Stimulated activated memory B cell treated with anti-CD40 and anti-IgM and Interleukin-4, amounts not matched to agents 10 μg/mL and 1 μg/mL and 100 μg/mL, for 72 hours (primary cell): Measurements from ENCODE around the gene TMIGD3.
"Not testable (repeated sequence)": the region's sequence is repeated elsewhere in the genome, so short reads cannot be mapped to it uniquely, and the experiment has no call there.

Experiments
- ATAC-seq: fragments of 150-1000 bp; cut with Tn5 transposase; 2 replicates; pipeline ENCODE4 v1.10.0; 2021
- H3K27ac Mint-ChIP-seq: one replicate; pipeline ENCODE4 v1.8.0; 2022; ENCODE audit warnings: mild to moderate bottlenecking, mixed read lengths
- H3K27me3 Mint-ChIP-seq: one replicate; pipeline ENCODE4 v1.8.0; 2022; ENCODE audit warnings: mixed read lengths
- H3K36me3 Mint-ChIP-seq: one replicate; pipeline ENCODE4 v1.8.0; 2022; ENCODE audit warnings: mixed read lengths
- H3K4me1 Mint-ChIP-seq: one replicate; pipeline ENCODE4 v1.8.0; 2022; ENCODE audit warnings: mixed read lengths
- H3K4me3 Mint-ChIP-seq: one replicate; pipeline ENCODE4 v1.8.0; 2022; ENCODE audit warnings: mild to moderate bottlenecking, moderate library complexity, mixed read lengths
- H3K9me3 Mint-ChIP-seq: one replicate; pipeline ENCODE4 v1.8.0; 2022; ENCODE audit warnings: mixed read lengths

The TMIGD3 gene

DNA sequence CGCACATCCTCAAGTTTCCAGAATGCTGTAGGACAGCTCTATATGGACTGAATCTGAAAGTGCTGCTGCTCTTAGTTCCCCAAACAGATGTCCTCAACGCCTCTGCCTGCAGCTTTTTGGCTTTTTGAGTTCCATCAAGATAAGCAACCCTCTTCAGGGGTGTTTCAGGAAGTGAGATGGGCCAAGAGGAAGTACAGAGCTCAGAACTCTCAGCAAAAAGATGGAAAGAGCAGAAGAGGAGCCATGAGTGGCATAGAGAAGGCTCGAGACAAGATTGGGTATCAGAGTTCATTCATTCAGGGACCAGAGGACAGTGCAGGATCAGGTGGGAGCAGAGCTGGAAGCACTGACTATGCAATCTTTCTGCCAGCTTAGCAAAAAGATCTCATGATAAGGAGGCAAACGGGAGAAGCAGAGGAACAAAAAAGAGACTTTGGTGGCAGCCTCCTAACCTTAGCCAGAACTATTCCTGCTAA lies at the start of gene TMIGD3, which contains the start of gene ADORA3:
Gene TMIGD3 (minus strand): TSS at position 49 of the 476 bp plus-strand sequence. CDS start 279 bp downstream, outside the sequence.
Gene ADORA3 (minus strand): TSS at position 49 of the 476 bp plus-strand sequence. CDS start 279 bp downstream, outside the sequence.
- Mint-ChIP-seq H3K4me1 (peaks cover 45% of the 10 kb centered on the region), H3K36me3 (no peaks in the 10 kb centered on the region), H3K4me3 (peak within 1 kb of the TSS; percentile 22), H3K27me3 (no peaks in the 10 kb centered on the region), H3K9me3 (no peaks in the 10 kb centered on the region), H3K27ac (no peak within 1 kb of the TSS)
- peak; percentile 47 for ATAC-seq

DNA sequence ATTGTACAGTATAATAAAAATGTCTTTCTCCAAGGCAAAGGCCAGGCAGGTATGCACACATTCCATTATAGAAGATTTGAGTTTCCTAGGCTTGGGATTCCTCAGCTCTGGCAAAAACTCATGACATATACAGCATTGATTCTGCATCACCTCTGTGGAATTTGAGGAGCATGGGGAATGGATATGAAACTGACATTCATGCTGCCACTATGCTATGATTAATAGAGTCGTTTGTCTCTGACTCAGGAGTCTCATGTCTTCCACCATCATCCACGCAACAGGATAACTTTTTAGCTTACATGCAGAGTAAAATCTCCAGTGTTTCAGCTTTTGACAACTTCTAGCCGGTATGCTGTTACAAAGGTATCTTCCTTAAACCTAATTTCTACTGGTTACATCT lies 49.8 kb upstream of the TMIGD3 start:
- no peak for ATAC-seq
- Mint-ChIP-seq H3K4me1 (no peaks in the 10 kb centered on the region), H3K27ac (no peak overlapping the region), H3K36me3 (no peaks in the 10 kb centered on the region), H3K27me3 (no peaks in the 10 kb centered on the region), H3K4me3 (no peak overlapping the region), H3K9me3 (no peaks in the 10 kb centered on the region)

DNA sequence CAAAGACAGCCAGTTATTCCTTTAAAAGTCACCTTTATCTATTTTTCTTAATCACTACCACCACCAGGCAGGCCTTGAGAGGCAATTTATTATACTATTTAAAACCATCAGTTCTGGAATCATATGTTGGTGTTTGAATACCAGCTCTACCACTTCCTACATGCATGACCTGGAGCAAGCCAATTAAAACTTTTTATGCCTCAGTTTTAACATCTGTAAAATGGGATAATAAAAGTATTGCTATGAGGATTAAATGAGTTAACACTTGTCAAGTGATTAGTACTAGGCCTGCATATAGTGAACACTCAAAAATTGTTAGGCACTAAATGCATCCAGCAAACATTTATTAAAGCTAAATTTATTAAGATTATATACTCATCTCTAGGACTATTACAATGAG lies 49.2 kb upstream of the TMIGD3 start:
- H3K27ac Mint-ChIP-seq = no peak overlapping the region
- H3K9me3 Mint-ChIP-seq = no peaks in the 10 kb centered on the region
- ATAC-seq = no peak
- H3K4me1 Mint-ChIP-seq = no peaks in the 10 kb centered on the region
- H3K27me3 Mint-ChIP-seq = no peaks in the 10 kb centered on the region
- no peaks in the 10 kb centered on the region for H3K36me3 Mint-ChIP-seq
- H3K4me3 Mint-ChIP-seq = no peak overlapping the region

DNA sequence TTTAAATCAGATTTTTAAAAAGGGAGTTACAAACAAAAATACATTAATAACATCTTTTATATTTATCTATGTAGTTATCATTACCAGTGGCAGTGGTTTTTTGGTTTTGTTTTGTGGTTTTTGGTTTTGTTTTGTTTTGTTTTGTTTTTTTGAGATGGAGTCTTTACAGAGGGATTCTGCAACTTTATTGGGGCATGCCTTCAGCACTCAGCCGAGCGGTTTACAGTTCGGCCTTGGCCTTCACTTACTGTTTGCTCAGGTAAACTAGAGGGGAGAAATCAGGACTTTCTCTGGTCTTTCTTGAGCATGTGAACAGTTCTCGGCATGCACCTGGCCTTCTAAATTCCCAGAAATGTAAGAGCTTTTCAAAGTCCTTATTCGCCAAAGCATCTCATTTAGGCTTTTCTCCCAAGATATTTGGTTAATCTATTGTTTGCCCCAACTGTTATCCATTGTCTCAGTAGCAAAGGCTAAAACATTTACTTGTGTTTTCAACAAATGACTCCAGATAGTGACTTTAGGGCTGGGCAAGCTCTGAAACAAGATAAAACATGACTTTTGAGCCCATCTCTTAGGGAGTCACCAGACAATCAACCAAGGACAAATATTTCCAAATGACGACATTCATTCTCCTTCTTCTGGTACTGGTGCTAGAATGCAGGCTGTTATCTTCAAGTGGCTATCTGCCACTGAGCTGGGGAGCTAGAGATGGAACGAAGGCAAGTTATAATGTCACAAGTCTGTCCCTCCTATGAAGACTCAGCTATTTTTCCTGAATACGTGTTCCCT lies 48.4 kb upstream of the TMIGD3 start:
- Mint-ChIP-seq H3K4me1 (no peaks in the 10 kb centered on the region), H3K27me3 (no peaks in the 10 kb centered on the region), H3K9me3 (no peaks in the 10 kb centered on the region), H3K27ac (no peak overlapping the region), H3K36me3 (no peaks in the 10 kb centered on the region), H3K4me3 (no peak overlapping the region)
- no peak for ATAC-seq

DNA sequence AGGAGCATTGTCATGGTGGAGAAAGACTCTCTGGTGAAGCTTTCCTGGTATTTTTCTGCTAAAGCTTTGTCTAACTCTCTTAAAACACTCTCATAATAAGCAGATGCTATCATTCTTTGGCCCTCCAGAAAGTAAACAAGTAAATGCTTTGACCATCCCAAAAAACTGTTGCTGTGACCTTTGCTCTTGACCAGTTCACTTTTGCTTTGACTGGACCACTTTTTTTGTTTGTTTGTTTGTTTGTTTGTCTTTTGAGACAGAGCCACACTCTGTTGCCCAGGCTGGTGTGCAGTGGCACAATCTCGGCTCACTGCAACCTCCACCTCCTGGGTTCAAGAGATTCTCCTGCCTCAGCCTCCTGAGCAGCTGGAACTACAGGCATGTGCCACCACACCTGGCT lies 44.4 kb upstream of the TMIGD3 start:
- H3K27me3 Mint-ChIP-seq, H3K4me1 Mint-ChIP-seq, H3K4me3 Mint-ChIP-seq, ATAC-seq, H3K36me3 Mint-ChIP-seq, H3K27ac Mint-ChIP-seq, H3K9me3 Mint-ChIP-seq: not testable (repeated sequence)

DNA sequence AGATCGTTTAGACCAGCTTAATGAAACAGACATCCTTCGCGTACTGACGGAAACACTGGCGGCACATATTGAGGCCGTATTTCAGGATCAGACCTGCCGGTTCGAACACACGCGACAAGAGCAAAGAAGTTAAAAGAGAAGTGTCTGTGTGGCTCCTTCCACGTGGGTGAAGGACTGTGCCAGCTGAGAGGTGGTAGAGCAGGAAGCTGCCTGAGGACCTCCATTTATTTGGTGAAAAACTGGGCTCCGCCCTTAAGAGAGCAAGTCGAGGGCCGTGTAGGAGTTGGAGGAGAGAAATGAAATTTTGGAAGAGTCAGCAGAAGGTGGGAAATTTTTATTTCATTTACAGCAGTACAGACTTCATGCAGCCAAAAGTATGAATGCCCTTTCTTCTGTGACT lies 38.8 kb upstream of the TMIGD3 start:
- ATAC-seq = no peak
- no peak overlapping the region for H3K4me3 Mint-ChIP-seq
- H3K9me3 Mint-ChIP-seq = peaks cover 3% of the 10 kb centered on the region
- H3K27me3 Mint-ChIP-seq = no peaks in the 10 kb centered on the region
- H3K36me3 Mint-ChIP-seq = no peaks in the 10 kb centered on the region
- H3K27ac Mint-ChIP-seq = no peak overlapping the region
- H3K4me1 Mint-ChIP-seq = no peaks in the 10 kb centered on the region

DNA sequence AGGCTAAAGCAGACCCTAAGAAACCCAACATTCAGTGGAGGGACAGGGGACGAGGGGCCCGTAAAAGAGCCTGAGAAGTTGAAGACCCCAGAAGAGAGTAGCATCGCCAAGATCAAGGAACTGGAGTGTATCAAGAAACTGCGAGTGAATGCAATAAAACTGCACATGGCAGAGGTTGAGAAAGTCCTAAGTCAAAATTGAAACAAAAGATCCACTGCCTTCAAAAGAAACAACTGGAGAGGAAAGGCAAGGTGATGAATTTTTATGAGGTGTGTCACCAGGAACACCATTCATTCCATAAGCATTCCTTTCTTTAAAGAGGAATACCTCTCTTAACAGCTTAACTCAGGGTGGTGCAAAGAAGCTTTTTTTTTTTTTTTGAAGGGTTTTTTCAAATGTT lies 38.3 kb upstream of the TMIGD3 start:
- H3K27me3 Mint-ChIP-seq = no peaks in the 10 kb centered on the region
- no peak for ATAC-seq
- H3K9me3 Mint-ChIP-seq = peaks cover 3% of the 10 kb centered on the region
- H3K27ac Mint-ChIP-seq = no peak overlapping the region
- H3K4me1 Mint-ChIP-seq = no peaks in the 10 kb centered on the region
- no peak overlapping the region for H3K4me3 Mint-ChIP-seq
- H3K36me3 Mint-ChIP-seq = no peaks in the 10 kb centered on the region

DNA sequence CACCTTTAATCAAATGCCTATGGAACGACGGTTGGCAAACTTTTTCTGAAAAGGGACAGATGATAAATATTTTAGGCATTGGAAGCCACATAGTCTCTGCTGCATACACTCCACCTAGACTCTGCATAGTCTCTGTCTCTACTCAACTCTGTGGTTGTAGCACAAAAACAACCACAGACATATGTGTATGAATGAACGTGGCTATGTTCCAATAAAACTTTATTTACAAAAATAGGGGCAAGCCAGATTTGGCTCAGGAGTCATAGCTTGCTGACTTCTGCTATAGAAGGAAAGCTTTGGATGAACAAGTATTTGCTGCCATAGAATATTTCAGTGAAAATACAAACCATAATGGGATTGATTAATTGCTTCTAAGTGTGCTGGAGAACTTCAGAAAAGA lies 37.5 kb upstream of the TMIGD3 start:
- H3K27ac Mint-ChIP-seq = no peak overlapping the region
- no peak overlapping the region for H3K4me3 Mint-ChIP-seq
- H3K4me1 Mint-ChIP-seq = no peaks in the 10 kb centered on the region
- no peaks in the 10 kb centered on the region for H3K36me3 Mint-ChIP-seq
- ATAC-seq = no peak
- H3K27me3 Mint-ChIP-seq = no peaks in the 10 kb centered on the region
- no peaks in the 10 kb centered on the region for H3K9me3 Mint-ChIP-seq

DNA sequence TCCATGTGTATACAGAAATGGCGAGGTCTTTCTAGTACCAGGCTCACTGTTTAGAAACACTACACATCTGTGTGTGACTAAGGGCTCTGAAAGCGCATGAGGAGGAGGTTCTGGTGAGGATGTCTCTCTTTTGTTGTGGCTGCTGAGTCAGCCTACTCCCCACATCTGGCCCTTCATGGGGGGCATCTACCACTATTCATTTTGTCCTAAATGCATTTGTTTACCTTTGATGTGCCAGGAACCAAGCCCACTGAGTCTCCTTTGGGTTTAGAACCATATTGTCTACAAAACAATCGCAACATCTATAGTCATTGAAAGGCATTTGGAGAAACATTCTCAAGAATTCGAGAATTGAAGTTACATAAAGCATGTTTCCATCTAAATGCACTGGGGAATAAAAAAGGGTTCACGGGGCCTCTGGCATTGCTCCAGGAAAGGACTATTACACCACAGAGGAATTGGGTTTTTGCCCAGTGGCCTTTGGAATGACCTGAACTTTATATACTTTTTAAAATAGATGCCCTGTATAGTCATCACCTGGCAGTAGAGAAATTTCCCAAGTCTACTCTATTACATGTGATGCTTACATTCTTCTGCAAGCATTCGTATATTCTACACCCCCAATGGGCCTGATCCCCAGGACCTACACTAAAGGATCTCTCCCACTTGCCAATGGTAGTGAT lies 35.1 kb upstream of the TMIGD3 start:
- H3K4me3 Mint-ChIP-seq = no peak overlapping the region
- no peak for ATAC-seq
- H3K27ac Mint-ChIP-seq = no peak overlapping the region
- no peaks in the 10 kb centered on the region for H3K27me3 Mint-ChIP-seq
- no peaks in the 10 kb centered on the region for H3K4me1 Mint-ChIP-seq
- H3K9me3 Mint-ChIP-seq = no peaks in the 10 kb centered on the region
- no peaks in the 10 kb centered on the region for H3K36me3 Mint-ChIP-seq

DNA sequence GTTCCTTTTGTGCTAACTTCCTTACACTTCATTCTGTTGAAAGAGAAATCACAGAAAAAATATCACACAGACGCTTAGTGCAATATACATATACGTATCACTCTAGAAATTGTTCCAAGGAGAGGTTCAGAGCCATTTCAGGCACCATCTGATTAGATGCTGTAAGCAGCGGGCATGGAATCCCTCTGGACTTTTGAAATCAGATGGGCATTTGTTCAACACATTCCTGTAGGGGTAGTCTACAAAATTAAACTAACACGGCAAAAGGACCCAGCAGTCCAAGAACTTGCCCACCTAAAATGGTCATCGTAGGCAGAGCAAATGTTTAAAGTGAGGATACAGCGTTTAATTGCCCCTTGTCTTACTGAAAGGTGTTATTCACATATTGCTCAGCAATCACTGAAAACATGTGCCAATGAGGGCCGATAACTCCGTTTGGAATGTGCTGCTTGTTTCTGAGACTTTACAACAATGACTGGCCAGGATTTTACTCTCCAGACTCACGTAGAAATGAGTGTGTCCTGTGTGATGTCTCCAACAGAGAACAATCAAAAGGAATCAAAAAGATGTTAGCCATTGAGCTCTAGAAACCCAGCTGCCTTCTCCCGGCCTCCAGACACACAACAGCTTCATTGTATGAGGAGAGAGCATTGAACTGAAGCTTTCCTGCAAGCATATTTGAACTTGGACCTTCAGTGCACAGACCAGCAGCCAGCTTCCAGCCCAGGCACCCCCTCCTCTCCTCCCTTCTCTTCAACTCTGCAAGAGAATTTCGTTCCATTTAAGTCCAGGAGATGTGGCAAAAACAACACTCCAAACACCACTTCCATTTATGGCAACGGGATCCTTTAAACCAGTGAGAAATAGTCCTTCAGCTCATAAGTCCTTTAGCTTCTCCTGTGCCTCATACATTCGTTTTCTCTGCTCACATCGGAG lies 32.1 kb upstream of the TMIGD3 start:
- no peak overlapping the region for H3K27ac Mint-ChIP-seq
- peaks cover 8% of the 10 kb centered on the region for H3K27me3 Mint-ChIP-seq
- ATAC-seq = no peak
- H3K4me1 Mint-ChIP-seq = no peaks in the 10 kb centered on the region
- H3K36me3 Mint-ChIP-seq = no peaks in the 10 kb centered on the region
- no peak overlapping the region for H3K4me3 Mint-ChIP-seq
- peaks cover 5% of the 10 kb centered on the region for H3K9me3 Mint-ChIP-seq

DNA sequence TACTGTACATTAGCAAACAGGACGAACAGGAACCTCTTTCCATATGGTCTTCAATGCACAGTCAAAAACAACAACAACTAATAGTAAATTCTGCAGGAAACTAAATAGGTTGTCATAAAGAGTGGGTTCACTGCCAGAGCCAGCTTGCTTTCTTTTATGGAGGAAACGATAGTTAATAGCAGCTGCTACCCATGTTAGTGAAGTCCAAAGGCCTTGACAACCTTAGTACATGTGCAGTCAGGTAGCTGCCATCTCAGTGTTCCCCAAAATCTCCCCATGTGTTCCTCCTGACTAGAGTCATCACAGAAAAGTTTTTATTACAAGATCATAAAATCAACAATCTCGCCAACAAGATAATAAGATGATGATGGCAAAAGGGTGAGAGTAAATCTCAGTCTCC lies 16.6 kb upstream of the TMIGD3 start:
- Mint-ChIP-seq H3K27ac (peak overlapping the region; percentile 60), H3K27me3 (no peaks in the 10 kb centered on the region), H3K9me3 (no peaks in the 10 kb centered on the region), H3K36me3 (no peaks in the 10 kb centered on the region), H3K4me1 (peaks cover 38% of the 10 kb centered on the region), H3K4me3 (no peak overlapping the region)
- no peak for ATAC-seq

DNA sequence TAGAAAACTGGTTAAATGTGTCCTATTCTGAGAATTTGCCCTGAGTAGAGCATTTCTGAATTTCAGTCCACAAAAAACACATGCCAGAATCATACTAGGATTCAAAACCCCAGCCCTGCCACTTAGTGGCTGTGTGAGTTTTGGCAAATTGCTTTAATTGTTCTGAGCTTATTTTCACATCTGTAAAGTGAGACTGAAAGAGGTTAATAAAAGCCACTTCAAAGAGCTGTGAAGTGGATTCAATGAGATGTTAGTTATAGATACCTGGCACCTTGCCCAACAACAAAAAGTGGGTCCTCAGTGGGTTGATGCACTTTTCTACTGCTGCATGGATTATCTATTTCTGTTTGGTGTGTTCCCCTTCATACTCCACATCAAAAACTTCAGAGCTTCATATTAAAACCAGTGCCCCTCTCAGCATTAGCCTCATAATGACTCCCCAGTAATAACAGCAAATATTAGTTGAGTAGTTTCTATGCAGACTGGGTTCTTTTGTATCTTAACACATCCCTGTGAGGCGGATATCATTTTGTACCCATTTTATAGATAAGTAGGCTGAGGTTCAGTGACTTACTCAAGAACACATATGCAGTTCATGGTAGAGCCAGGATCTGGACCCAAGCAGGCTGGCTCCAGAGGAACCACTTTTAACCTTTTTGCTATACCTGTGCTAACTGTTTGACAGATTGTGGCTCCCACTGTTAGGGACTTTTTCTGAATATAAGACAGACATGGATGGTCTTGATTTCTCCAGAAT lies 14.2 kb upstream of the TMIGD3 start:
- no peaks in the 10 kb centered on the region for H3K9me3 Mint-ChIP-seq
- no peaks in the 10 kb centered on the region for H3K27me3 Mint-ChIP-seq
- no peak overlapping the region for H3K4me3 Mint-ChIP-seq
- no peak for ATAC-seq
- H3K36me3 Mint-ChIP-seq = no peaks in the 10 kb centered on the region
- peak overlapping the region; percentile 96 for H3K27ac Mint-ChIP-seq
- peaks cover 55% of the 10 kb centered on the region for H3K4me1 Mint-ChIP-seq

DNA sequence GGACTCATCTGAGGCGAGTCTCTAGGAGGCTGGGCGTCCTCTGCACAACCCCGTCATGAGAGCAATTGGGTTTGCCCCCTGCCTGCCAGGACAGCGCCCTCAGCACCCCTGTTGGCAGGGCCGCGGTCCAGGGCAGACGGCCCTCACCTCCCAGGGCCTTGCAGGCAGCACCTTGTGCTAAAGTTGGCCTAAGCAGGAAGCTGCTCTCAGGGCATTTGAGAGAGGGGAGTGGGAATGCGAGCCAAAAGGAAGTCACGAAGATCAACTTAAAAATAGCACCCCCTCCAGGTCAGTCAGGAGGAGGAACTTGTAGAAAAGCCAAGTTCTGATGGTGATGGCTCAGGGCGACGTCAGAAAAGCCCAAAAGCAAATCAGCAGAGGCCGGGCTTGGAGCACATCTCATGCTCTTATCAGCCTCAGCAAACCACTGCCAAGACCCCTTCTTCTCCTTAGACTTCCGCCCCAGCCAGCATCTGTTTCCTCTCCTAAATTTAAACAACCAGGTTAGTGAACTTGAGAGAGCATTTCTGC lies 12.6 kb upstream of the TMIGD3 start:
- H3K4me1 Mint-ChIP-seq = peaks cover 55% of the 10 kb centered on the region
- ATAC-seq = peak; percentile 87
- no peaks in the 10 kb centered on the region for H3K36me3 Mint-ChIP-seq
- H3K27me3 Mint-ChIP-seq = no peaks in the 10 kb centered on the region
- H3K9me3 Mint-ChIP-seq = no peaks in the 10 kb centered on the region
- H3K27ac Mint-ChIP-seq = peak overlapping the region; percentile 96
- H3K4me3 Mint-ChIP-seq = peak overlapping the region; percentile 83

DNA sequence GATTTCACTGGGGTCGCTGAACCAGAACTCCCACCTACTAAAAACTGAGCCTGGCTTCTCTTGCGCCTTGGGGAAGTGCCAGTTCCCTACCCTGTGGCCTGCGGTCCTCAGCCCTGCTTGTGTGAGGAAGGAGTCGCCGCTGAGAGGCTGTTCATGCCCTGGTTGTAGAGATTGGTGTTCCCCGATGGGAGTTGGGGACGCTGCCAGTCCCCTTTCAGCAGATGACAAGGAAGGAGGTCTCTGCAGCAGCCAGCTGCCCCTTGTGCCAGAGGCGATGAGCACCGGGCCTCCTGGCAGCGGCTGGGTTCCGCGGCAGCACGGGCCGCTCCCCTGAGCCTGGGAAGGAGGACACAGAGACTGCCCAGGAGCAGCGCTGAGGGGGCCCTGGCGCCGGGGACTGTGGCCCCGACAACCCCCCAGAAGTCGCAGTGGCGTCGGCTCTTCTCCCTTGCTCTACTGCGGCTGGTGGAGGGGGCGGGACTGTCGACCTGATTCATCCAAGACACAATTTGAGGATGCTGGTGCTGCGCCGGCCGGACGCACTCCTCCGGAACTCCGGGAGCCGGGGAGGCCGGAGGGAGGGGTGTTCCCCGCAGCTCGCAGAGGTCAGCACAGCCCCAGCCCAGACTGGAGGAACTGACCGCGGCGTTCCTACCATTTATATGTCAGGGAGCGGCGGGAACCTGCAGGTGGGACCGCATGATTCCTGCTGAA lies 12.0 kb upstream of the TMIGD3 start:
- Mint-ChIP-seq H3K27me3 (no peaks in the 10 kb centered on the region), H3K4me1 (peaks cover 55% of the 10 kb centered on the region), H3K27ac (peak overlapping the region; percentile 96), H3K4me3 (peak overlapping the region; percentile 83), H3K9me3 (no peaks in the 10 kb centered on the region), H3K36me3 (no peaks in the 10 kb centered on the region)
- ATAC-seq = peak; percentile 58
